Transverse colon (tissue), 4 donors: ENCODE results near the gene MEIS3. TPM values are rescaled to one million over a fixed set of nuclear protein-coding genes. Genes with fewer than 3 reads are reported as not detected.

Experiments
- DNase-seq: peaks from one replicate; pipeline ENCODE4 v3.0.0-alpha.2; 2019
- H3K27ac ChIP-seq, 4 donors: fragments of 200-600 bp; sonication (generic); 2 replicates each; pipeline ENCODE4 v1.5.1; 2016 to 2018; ENCODE audit warnings: inconsistent platforms in 4 of 4
- H3K27me3 ChIP-seq: fragments of 200-600 bp; sonication (generic); 2 replicates; pipeline ENCODE4 v1.5.1; 2017; ENCODE audit warnings: inconsistent platforms
- H3K36me3 ChIP-seq, 4 donors: fragments of 200-600 bp; sonication (generic); 2 replicates each; pipeline ENCODE4 v1.5.1; 2017 to 2019; ENCODE audit warnings: inconsistent platforms in 4 of 4
- H3K4me1 ChIP-seq, 4 donors: fragments of 200-600 bp; sonication (generic); 2 replicates each; pipeline ENCODE4 v1.5.1; 2017 to 2020; ENCODE audit warnings: inconsistent platforms in 4 of 4
- H3K4me3 ChIP-seq, 4 donors: fragments of 200-600 bp; sonication (generic); 1 replicate in 1 of 4; 2 replicates in 3 of 4; pipeline versions ENCODE4 v1.5.1 to v1.6.1; 2017 to 2019; ENCODE audit warnings: inconsistent platforms in 4 of 4
- H3K9me3 ChIP-seq, 2 donors: fragments of 200-600 bp; sonication (generic); 2 replicates each; pipeline ENCODE4 v1.5.1; 2017 to 2019; ENCODE audit warnings: inconsistent platforms in 2 of 2
- EP300 ChIP-seq: sonication (generic); formaldehyde crosslinking; IDR thresholded peaks from one replicate; pipeline ENCODE4 v1.6.1; 2017; ENCODE audit warnings: antibody characterized with exemption, low read depth
- POLR2A ChIP-seq: fragments of 450-650 bp; IDR thresholded peaks from one replicate; pipeline ENCODE4 v1.6.1; 2016; ENCODE audit warnings: antibody characterized with exemption, mild to moderate bottlenecking, moderate library complexity
- POLR2AphosphoS5 ChIP-seq, 3 donors: sonication (generic); formaldehyde crosslinking; IDR thresholded peaks; one replicate each; pipeline ENCODE4 v1.6.1; 2016; ENCODE audit warnings: antibody characterized with exemption in 3 of 3
- WGBS, 2 donors: methylation state at CpG; one replicate each; pipeline ENCODE4 v1.1.5; 2018; ENCODE audit warnings: low coverage in 1 of 2; 5-methylcytosine and 5-hydroxymethylcytosine counted together
- in situ Hi-C, 4 donors: fragments of 200-750 bp; cut with MboI; loops; one replicate each; pipeline versions ENCODE4 v1.15.0 to v1.15.1; 2017; ENCODE audit warnings: low sequenced_read_pairs in 3 of 4, low pct_ligation_motif_present in 1 of 4, low pct_unique_long_range_greater_than_20kb in 1 of 4
- intact Hi-C: fragments of 100-400 bp; cut with DNase I; formaldehyde crosslinking; loops from one replicate; pipeline ENCODE4 v1.15.1; 2023; ENCODE audit warnings: low total_unique reads
- total RNA-seq, 4 donors: library from RNA; depleted of rRNA; stranded (reverse); fragments of >200 nt; gene quantifications; one replicate each; pipeline ENCODE4 v1.1.0, GENCODE V29; 2016
- TF ChIP-seq, protein P1 (sequence below), 5 experiments: fragments of 200-600 bp in 3 of 5; fragments of 450-650 bp in 2 of 5; sonication (generic) in 3 of 5; IDR thresholded peaks; 1 replicate in 2 of 5; 2 replicates in 3 of 5; pipeline ENCODE4 v1.5.1; 2016 to 2017; ENCODE audit warnings: antibody characterized with exemption in 5 of 5, inconsistent platforms in 3 of 5, mild to moderate bottlenecking in 2 of 5, moderate library complexity in 1 of 5

Gene MEIS3
- total RNA-seq, 4 donors from 2014 or later: 2.3 to 56.5 (median 7.1) TPM; not detected in 1

GRCh38 chr19:47381653-47382279 is 37.6 kb downstream of the MEIS3 start:
- H3K4me3 ChIP-seq: no peak overlapping the region
- peaks cover 4% of the 10 kb centered on the region for H3K27me3 ChIP-seq
- H3K9me3 ChIP-seq: no peaks in the 10 kb centered on the region
- WGBS, 2 donors: 82 to 100% methylated on average over 1 to 9 of the region's 11 CpGs
- in situ Hi-C loops: loop anchor here in 2 of 4 donors (10.0 to 25.0 kb wide), 2 partner anchors 87 to 94 kb away; no protein-coding TSS in a partner anchor
- TF ChIP-seq, protein P1, sequence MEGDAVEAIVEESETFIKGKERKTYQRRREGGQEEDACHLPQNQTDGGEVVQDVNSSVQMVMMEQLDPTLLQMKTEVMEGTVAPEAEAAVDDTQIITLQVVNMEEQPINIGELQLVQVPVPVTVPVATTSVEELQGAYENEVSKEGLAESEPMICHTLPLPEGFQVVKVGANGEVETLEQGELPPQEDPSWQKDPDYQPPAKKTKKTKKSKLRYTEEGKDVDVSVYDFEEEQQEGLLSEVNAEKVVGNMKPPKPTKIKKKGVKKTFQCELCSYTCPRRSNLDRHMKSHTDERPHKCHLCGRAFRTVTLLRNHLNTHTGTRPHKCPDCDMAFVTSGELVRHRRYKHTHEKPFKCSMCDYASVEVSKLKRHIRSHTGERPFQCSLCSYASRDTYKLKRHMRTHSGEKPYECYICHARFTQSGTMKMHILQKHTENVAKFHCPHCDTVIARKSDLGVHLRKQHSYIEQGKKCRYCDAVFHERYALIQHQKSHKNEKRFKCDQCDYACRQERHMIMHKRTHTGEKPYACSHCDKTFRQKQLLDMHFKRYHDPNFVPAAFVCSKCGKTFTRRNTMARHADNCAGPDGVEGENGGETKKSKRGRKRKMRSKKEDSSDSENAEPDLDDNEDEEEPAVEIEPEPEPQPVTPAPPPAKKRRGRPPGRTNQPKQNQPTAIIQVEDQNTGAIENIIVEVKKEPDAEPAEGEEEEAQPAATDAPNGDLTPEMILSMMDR (IDR thresholded peaks at IDR 0.05): no peak
- peaks cover 0 to 27% (median 8%) of the 10 kb centered on the region in 4 donors for H3K36me3 ChIP-seq
- DNase-seq: peak; percentile 25
- intact Hi-C loops: loop anchor here (10.0 kb wide), 1 partner anchor 67 kb away; no protein-coding TSS in a partner anchor
- no peaks in the 10 kb centered on the region for H3K4me1 ChIP-seq
- H3K27ac ChIP-seq: no peak overlapping the region

DNA sequence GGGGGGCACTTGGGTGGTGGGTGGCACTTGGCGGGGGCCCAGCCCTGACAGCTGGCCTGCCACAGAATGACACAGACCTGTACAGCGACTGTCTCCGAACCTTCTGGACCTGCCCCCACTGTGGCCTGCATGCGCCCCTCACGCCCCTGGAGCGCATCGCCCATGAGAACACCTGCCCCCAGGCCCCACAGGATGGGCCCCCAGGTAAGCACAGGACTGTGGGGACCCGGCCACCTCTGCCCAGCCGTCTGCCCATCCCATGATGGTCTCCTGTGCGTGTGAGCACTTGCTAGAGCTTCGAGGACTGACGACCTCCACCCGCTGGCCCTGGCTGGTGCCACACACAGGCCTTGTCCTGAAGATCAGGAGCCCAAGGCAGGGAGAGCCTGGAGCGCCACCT is 38.2 kb downstream of the MEIS3 start:
- WGBS, 2 donors: 87% methylated on average over 14 of the region's 14 CpGs; no CpG with 5 or more reads in 1 of the 2 donors
- DNase-seq: no peak
- intact Hi-C loops (loop anchor here (10.0 kb wide), 1 partner anchor 66 kb away; no protein-coding TSS in a partner anchor), in situ Hi-C loops (loop anchor here in 2 of 4 donors (10.0 to 25.0 kb wide), 2 partner anchors 86 to 94 kb away; no protein-coding TSS in a partner anchor)
- no peak for TF ChIP-seq POLR2A
- TF ChIP-seq, protein P1 (IDR thresholded peaks at IDR 0.05): no peak
- TF ChIP-seq POLR2AphosphoS5 (IDR thresholded peaks at IDR 0.05): no peak
- Histone ChIP-seq H3K4me1 (no peaks in the 10 kb centered on the region), H3K36me3 (peaks cover 0 to 33% (median 11%) of the 10 kb centered on the region in 4 donors), H3K9me3 (no peaks in the 10 kb centered on the region), H3K27me3 (peaks cover 4% of the 10 kb centered on the region), H3K27ac (no peak overlapping the region), H3K4me3 (no peak overlapping the region)

GRCh38 chr19:47380559-47380958 is 38.8 kb downstream of the MEIS3 start:
- TF ChIP-seq EP300 (no peak), POLR2AphosphoS5 (IDR thresholded peaks at IDR 0.05) (no peak), POLR2A (no peak)
- TF ChIP-seq, protein P1 (IDR thresholded peaks at IDR 0.05): no peak
- Histone ChIP-seq H3K27ac (no peak overlapping the region), H3K4me1 (no peaks in the 10 kb centered on the region), H3K36me3 (peaks cover 0 to 38% (median 13%) of the 10 kb centered on the region in 4 donors), H3K27me3 (peaks cover 4% of the 10 kb centered on the region), H3K9me3 (no peaks in the 10 kb centered on the region), H3K4me3 (no peak overlapping the region)
- in situ Hi-C loops: loop anchor here in 2 of 4 donors (10.0 to 25.0 kb wide), 2 partner anchors 86 to 93 kb away; no protein-coding TSS in a partner anchor
- intact Hi-C loops: loop anchor here (10.0 kb wide), 1 partner anchor 66 kb away; no protein-coding TSS in a partner anchor
- 80 to 100% methylated on average over 2 to 6 of the region's 6 CpGs for WGBS, 2 donors
- DNase-seq: no peak

GRCh38 chr19:47379381-47379938 is 39.9 kb downstream of the MEIS3 start:
- DNase-seq: no peak
- WGBS, 2 donors: 94% methylated on average over 23 of the region's 23 CpGs; no CpG with 5 or more reads in 1 of the 2 donors
- in situ Hi-C loops: loop anchor here in 1 of 4 donors (25.0 kb wide), 1 partner anchor 92 kb away; no protein-coding TSS in a partner anchor
- no peaks in the 10 kb centered on the region for H3K27me3 ChIP-seq
- no peaks in the 10 kb centered on the region for H3K9me3 ChIP-seq
- TF ChIP-seq POLR2AphosphoS5 (IDR thresholded peaks at IDR 0.05) (no peak), EP300 (no peak), POLR2A (no peak)
- TF ChIP-seq, protein P1 (IDR thresholded peaks at IDR 0.05): no peak
- H3K4me3 ChIP-seq: no peak overlapping the region
- H3K4me1 ChIP-seq: no peaks in the 10 kb centered on the region
- intact Hi-C loops: no loop called here
- peaks cover 0 to 49% (median 15%) of the 10 kb centered on the region in 4 donors for H3K36me3 ChIP-seq
- H3K27ac ChIP-seq: no peak overlapping the region
